ENCODE data around the gene FHDC1. TPM values are rescaled to one million over a fixed set of nuclear protein-coding genes. Genes with fewer than 3 reads are reported as not detected.
A peak's percentile ranks its signal among the peaks of the same experiment; 100 is the strongest.

The FHDC1 gene
- polyA plus RNA-seq, 4 donors, result 3.7 to 12.7 (median 10.0) TPM

GRCh38 chr4:152937336-152938236, 1.5 kb downstream of the FHDC1 start:
- H3K27ac ChIP-seq (ENCODE audit: low read depth in 1 of 3, low read length in 2 of 3), result peak overlapping the region; percentile 81 to 98 (median 95)
- peak overlapping the region; percentile 56 to 92 (median 72) for H3K4me3 ChIP-seq (ENCODE audit: low read depth in 1 of 3, low read length in 3 of 3)
- FAIRE-seq (no peak), DNase-seq (peak; percentile 68 to 85)
- 1 to 2% (median 1%) methylated on average over 31 to 91 of the region's 91 CpGs for WGBS, 3 donors
- peaks cover 0 to 3% (median 0%) of the 10 kb centered on the region in 3 donors for H3K36me3 ChIP-seq (ENCODE audit: control insufficient read depth in 3 of 3, insufficient read depth in 2 of 3, low read depth in 1 of 3, low read length in 3 of 3)
- H3K27me3 ChIP-seq (ENCODE audit: control insufficient read depth in 3 of 3, insufficient read depth in 3 of 3, low read length in 3 of 3), result no peaks in the 10 kb centered on the region
- no peaks in the 10 kb centered on the region for H3K9me3 ChIP-seq (ENCODE audit: control insufficient read depth in 2 of 2, insufficient read depth in 1 of 2, low read depth in 1 of 2, low read length in 1 of 2)
- H3K4me1 ChIP-seq (ENCODE audit: control insufficient read depth in 3 of 3, insufficient read depth in 2 of 3, low read depth in 1 of 3, low read length in 2 of 3), result peaks cover 0 to 19% (median 2%) of the 10 kb centered on the region in 3 donors

- 17 to 19% (median 17%) methylated on average over 17 of the region's 17 CpGs for WGBS, 3 donors
- peaks cover 0 to 19% (median 2%) of the 10 kb centered on the region in 3 donors for H3K4me1 ChIP-seq (ENCODE audit: control insufficient read depth in 3 of 3, insufficient read depth in 2 of 3, low read depth in 1 of 3, low read length in 2 of 3)
- peaks cover 0 to 8% (median 2%) of the 10 kb centered on the region in 3 donors for H3K36me3 ChIP-seq (ENCODE audit: control insufficient read depth in 3 of 3, insufficient read depth in 2 of 3, low read depth in 1 of 3, low read length in 3 of 3)
- H3K4me3 ChIP-seq (ENCODE audit: low read depth in 1 of 3, low read length in 3 of 3), result peak overlapping the region; percentile 56 to 92 (median 72)
- FAIRE-seq (no peak), DNase-seq (peak in 1 of 2 donors; percentile 31)
- peak overlapping the region in 1 of 3 donors; percentile 74 for H3K27ac ChIP-seq (ENCODE audit: low read depth in 1 of 3, low read length in 2 of 3)
- no peaks in the 10 kb centered on the region for H3K9me3 ChIP-seq (ENCODE audit: control insufficient read depth in 2 of 2, insufficient read depth in 1 of 2, low read depth in 1 of 2, low read length in 1 of 2)
- H3K27me3 ChIP-seq (ENCODE audit: control insufficient read depth in 3 of 3, insufficient read depth in 3 of 3, low read length in 3 of 3), result no peaks in the 10 kb centered on the region
Measured at GRCh38 chr4:152938237-152938947, 2.3 kb downstream of the FHDC1 start.

- Histone ChIP-seq H3K27me3 (ENCODE audit: control insufficient read depth in 3 of 3, insufficient read depth in 3 of 3, low read length in 3 of 3) (no peaks in the 10 kb centered on the region), H3K27ac (ENCODE audit: low read depth in 1 of 3, low read length in 2 of 3) (no peak overlapping the region), H3K36me3 (ENCODE audit: control insufficient read depth in 3 of 3, insufficient read depth in 2 of 3, low read depth in 1 of 3, low read length in 3 of 3) (peaks cover 0 to 11% (median 2%) of the 10 kb centered on the region in 3 donors), H3K4me3 (ENCODE audit: low read depth in 1 of 3, low read length in 3 of 3) (no peak overlapping the region), H3K4me1 (ENCODE audit: control insufficient read depth in 3 of 3, insufficient read depth in 2 of 3, low read depth in 1 of 3, low read length in 2 of 3) (peaks cover 2 to 25% (median 2%) of the 10 kb centered on the region in 3 donors), H3K9me3 (ENCODE audit: control insufficient read depth in 2 of 2, insufficient read depth in 1 of 2, low read depth in 1 of 2, low read length in 1 of 2) (no peaks in the 10 kb centered on the region)
- no peak for DNase-seq
- no peak for FAIRE-seq
- WGBS, 3 donors, result 92 to 96% (median 93%) methylated on average over 2 of the region's 2 CpGs
Measured at GRCh38 chr4:152939621-152940020, 3.5 kb downstream of the FHDC1 start.

- no peaks in the 10 kb centered on the region for H3K27me3 ChIP-seq (ENCODE audit: control insufficient read depth in 3 of 3, insufficient read depth in 3 of 3, low read length in 3 of 3)
- H3K4me3 ChIP-seq (ENCODE audit: low read depth in 1 of 3, low read length in 3 of 3), result no peak overlapping the region
- peaks cover 3 to 29% (median 5%) of the 10 kb centered on the region in 3 donors for H3K4me1 ChIP-seq (ENCODE audit: control insufficient read depth in 3 of 3, insufficient read depth in 2 of 3, low read depth in 1 of 3, low read length in 2 of 3)
- no peaks in the 10 kb centered on the region for H3K9me3 ChIP-seq (ENCODE audit: control insufficient read depth in 2 of 2, insufficient read depth in 1 of 2, low read depth in 1 of 2, low read length in 1 of 2)
- H3K27ac ChIP-seq (ENCODE audit: low read depth in 1 of 3, low read length in 2 of 3), result no peak overlapping the region
- H3K36me3 ChIP-seq (ENCODE audit: control insufficient read depth in 3 of 3, insufficient read depth in 2 of 3, low read depth in 1 of 3, low read length in 3 of 3), result peaks cover 0 to 15% (median 2%) of the 10 kb centered on the region in 3 donors
- 86 to 93% (median 89%) methylated on average over 2 of the region's 2 CpGs for WGBS, 3 donors
- DNase-seq (no peak), FAIRE-seq (no peak)
Measured at GRCh38 chr4:152940461-152940860, 4.3 kb downstream of the FHDC1 start.

- Histone ChIP-seq H3K27ac (ENCODE audit: low read depth in 1 of 3, low read length in 2 of 3) (no peak overlapping the region), H3K4me1 (ENCODE audit: control insufficient read depth in 3 of 3, insufficient read depth in 2 of 3, low read depth in 1 of 3, low read length in 2 of 3) (peaks cover 3 to 35% (median 5%) of the 10 kb centered on the region in 3 donors), H3K9me3 (ENCODE audit: control insufficient read depth in 2 of 2, insufficient read depth in 1 of 2, low read depth in 1 of 2, low read length in 1 of 2) (no peaks in the 10 kb centered on the region), H3K36me3 (ENCODE audit: control insufficient read depth in 3 of 3, insufficient read depth in 2 of 3, low read depth in 1 of 3, low read length in 3 of 3) (peaks cover 0 to 18% (median 2%) of the 10 kb centered on the region in 3 donors), H3K4me3 (ENCODE audit: low read depth in 1 of 3, low read length in 3 of 3) (no peak overlapping the region), H3K27me3 (ENCODE audit: control insufficient read depth in 3 of 3, insufficient read depth in 3 of 3, low read length in 3 of 3) (no peaks in the 10 kb centered on the region)
- no peak for DNase-seq
- no peak for FAIRE-seq
- WGBS, 3 donors, result 74 to 90% (median 77%) methylated on average over 1 of the region's 1 CpG
Measured at GRCh38 chr4:152941411-152941810, 5.3 kb downstream of the FHDC1 start.

- Histone ChIP-seq H3K4me1 (ENCODE audit: control insufficient read depth in 3 of 3, insufficient read depth in 2 of 3, low read depth in 1 of 3, low read length in 2 of 3) (peaks cover 3 to 38% (median 5%) of the 10 kb centered on the region in 3 donors), H3K4me3 (ENCODE audit: low read depth in 1 of 3, low read length in 3 of 3) (no peak overlapping the region), H3K27ac (ENCODE audit: low read depth in 1 of 3, low read length in 2 of 3) (no peak overlapping the region), H3K27me3 (ENCODE audit: control insufficient read depth in 3 of 3, insufficient read depth in 3 of 3, low read length in 3 of 3) (no peaks in the 10 kb centered on the region), H3K9me3 (ENCODE audit: control insufficient read depth in 2 of 2, insufficient read depth in 1 of 2, low read depth in 1 of 2, low read length in 1 of 2) (no peaks in the 10 kb centered on the region), H3K36me3 (ENCODE audit: control insufficient read depth in 3 of 3, insufficient read depth in 2 of 3, low read depth in 1 of 3, low read length in 3 of 3) (peaks cover 0 to 18% (median 2%) of the 10 kb centered on the region in 3 donors)
- DNase-seq (no peak), FAIRE-seq (no peak)
- WGBS, 3 donors, result 74 to 92% (median 86%) methylated on average over 2 of the region's 2 CpGs
Measured at GRCh38 chr4:152942346-152942745, 6.2 kb downstream of the FHDC1 start.

GRCh38 chr4:152943672-152944071, 7.5 kb downstream of the FHDC1 start:
- no peaks in the 10 kb centered on the region for H3K27me3 ChIP-seq (ENCODE audit: control insufficient read depth in 3 of 3, insufficient read depth in 3 of 3, low read length in 3 of 3)
- H3K4me1 ChIP-seq (ENCODE audit: control insufficient read depth in 3 of 3, insufficient read depth in 2 of 3, low read depth in 1 of 3, low read length in 2 of 3), result peaks cover 3 to 34% (median 5%) of the 10 kb centered on the region in 3 donors
- DNase-seq, result no peak
- whole genome bisulfite sequencing, 3 donors, result 61 to 86% (median 81%) methylated on average over 6 of the region's 6 CpGs
- peaks cover 0 to 18% (median 2%) of the 10 kb centered on the region in 3 donors for H3K36me3 ChIP-seq (ENCODE audit: control insufficient read depth in 3 of 3, insufficient read depth in 2 of 3, low read depth in 1 of 3, low read length in 3 of 3)
- peaks cover 0 to 2% of the 10 kb centered on the region in 2 donors for H3K9me3 ChIP-seq (ENCODE audit: control insufficient read depth in 2 of 2, insufficient read depth in 1 of 2, low read depth in 1 of 2, low read length in 1 of 2)
- H3K27ac ChIP-seq (ENCODE audit: low read depth in 1 of 3, low read length in 2 of 3), result no peak overlapping the region
- no peak overlapping the region for H3K4me3 ChIP-seq (ENCODE audit: low read depth in 1 of 3, low read length in 3 of 3)
- no peak for FAIRE-seq

- Histone ChIP-seq H3K9me3 (ENCODE audit: control insufficient read depth in 2 of 2, insufficient read depth in 1 of 2, low read depth in 1 of 2, low read length in 1 of 2) (peaks cover 0 to 2% of the 10 kb centered on the region in 2 donors), H3K4me3 (ENCODE audit: low read depth in 1 of 3, low read length in 3 of 3) (no peak overlapping the region), H3K36me3 (ENCODE audit: control insufficient read depth in 3 of 3, insufficient read depth in 2 of 3, low read depth in 1 of 3, low read length in 3 of 3) (peaks cover 0 to 22% (median 2%) of the 10 kb centered on the region in 3 donors), H3K27me3 (ENCODE audit: control insufficient read depth in 3 of 3, insufficient read depth in 3 of 3, low read length in 3 of 3) (no peaks in the 10 kb centered on the region), H3K4me1 (ENCODE audit: control insufficient read depth in 3 of 3, insufficient read depth in 2 of 3, low read depth in 1 of 3, low read length in 2 of 3) (peaks cover 5 to 32% (median 6%) of the 10 kb centered on the region in 3 donors), H3K27ac (ENCODE audit: low read depth in 1 of 3, low read length in 2 of 3) (peak overlapping the region in 1 of 3 donors; percentile 57)
- DNase-seq (peak in 1 of 2 donors; percentile 61), FAIRE-seq (no peak)
- WGBS, 3 donors, result 15 to 34% (median 23%) methylated on average over 4 of the region's 4 CpGs
Measured at GRCh38 chr4:152944666-152945320, 8.7 kb downstream of the FHDC1 start.
